NCI-H82 treated with DMSO at 0.1 percent for 48 hours (cell line): ENCODE data around the gene TSPEAR.

Experiments
- DNase-seq: peaks from one replicate; lab custom pipeline; 2025; ENCODE audit not compliant: unreplicated experiment; lab: John Stamatoyannopoulos, UW

The TSPEAR gene

DNA sequence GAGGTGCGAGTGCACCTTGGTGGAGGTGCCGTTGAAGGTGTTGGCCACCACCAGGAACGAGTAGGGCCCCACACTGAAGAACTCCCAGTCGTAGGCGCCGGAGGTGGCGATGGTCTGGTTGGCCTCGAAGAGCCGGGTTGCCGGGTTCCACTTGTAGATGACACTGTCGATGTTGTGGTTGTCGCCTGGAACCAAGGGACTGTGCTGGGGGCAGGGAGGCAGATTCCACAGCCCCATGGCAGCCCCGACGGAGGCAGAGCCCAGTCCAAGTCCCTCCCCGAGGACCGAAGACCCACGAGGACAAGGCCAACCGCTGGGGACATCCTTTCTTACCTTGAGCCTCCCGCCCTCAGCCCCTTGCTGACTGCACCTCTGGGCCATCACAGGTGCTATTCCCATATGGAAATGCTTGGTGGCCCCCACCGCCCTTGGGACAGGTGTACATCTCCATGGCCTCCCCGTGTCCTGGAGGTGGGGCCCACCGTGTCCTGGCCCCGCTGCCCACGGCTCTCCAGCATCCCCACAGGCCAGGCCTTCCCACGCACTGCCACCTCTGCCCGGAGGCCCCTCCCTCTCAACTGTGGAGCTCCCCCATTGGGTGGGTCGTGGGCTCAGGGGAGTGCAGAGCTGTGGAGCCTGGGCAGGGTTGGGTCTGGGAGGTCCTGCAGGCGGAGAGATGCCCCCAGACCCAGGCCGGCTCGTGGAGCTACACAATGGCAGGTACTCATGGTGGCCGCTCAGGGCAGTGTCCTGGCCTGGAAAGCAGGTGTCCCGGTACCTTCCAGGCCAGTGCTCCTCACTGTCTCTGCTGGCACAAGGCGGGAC lies 189.2 kb downstream of the TSPEAR start:
- no peak for DNase-seq

- DNase-seq, result no peak
Observed at GRCh38 chr21:44521301-44521927, 190.0 kb downstream of the TSPEAR start.

DNA sequence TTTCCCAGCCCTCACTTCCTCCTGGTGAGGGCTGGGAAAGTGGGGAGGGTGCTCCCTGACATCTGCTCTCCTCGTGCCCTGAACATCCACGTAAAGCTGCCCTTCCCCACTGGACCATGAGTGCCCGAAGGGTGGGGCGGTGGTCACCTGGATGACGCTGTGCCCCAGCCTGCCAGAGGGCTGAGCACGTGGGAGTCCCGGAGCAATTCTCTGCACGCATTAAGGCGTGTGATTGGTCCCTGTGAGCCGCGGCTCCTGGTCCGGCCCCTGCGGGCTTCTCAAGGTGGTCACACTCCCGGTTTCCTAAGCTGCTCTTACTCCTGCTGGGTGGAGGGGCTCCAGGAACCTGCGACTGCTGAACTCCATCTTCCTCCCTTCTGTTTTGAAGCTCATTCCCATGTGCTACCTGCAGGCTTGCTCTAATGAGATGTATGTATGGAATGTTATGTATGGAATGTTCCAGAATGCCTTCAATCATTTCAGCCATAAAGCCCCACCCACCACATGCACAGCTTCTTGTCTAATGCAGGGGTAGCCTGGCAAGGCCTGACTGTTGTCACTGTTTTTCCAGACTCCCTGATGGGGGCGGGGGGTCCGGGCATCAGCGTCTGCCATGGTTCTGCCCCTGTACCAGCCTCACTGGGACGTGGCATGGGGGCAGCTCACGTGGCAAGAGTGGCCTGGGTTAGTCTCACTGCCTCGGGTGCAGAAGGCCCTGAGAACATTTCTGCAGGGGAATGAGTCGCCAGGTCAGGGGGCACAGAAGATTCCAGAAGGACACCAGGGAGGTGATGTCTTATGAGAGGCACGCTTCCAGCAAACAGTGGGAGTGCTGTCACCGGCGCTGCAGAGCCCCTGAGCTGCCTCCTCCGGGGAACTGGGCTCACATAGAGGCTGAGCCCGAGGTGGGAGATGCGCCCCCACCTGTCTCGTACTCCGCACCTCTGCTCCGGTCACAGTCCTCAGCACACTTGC lies 190.8 kb downstream of the TSPEAR start:
- no peak for DNase-seq

DNA sequence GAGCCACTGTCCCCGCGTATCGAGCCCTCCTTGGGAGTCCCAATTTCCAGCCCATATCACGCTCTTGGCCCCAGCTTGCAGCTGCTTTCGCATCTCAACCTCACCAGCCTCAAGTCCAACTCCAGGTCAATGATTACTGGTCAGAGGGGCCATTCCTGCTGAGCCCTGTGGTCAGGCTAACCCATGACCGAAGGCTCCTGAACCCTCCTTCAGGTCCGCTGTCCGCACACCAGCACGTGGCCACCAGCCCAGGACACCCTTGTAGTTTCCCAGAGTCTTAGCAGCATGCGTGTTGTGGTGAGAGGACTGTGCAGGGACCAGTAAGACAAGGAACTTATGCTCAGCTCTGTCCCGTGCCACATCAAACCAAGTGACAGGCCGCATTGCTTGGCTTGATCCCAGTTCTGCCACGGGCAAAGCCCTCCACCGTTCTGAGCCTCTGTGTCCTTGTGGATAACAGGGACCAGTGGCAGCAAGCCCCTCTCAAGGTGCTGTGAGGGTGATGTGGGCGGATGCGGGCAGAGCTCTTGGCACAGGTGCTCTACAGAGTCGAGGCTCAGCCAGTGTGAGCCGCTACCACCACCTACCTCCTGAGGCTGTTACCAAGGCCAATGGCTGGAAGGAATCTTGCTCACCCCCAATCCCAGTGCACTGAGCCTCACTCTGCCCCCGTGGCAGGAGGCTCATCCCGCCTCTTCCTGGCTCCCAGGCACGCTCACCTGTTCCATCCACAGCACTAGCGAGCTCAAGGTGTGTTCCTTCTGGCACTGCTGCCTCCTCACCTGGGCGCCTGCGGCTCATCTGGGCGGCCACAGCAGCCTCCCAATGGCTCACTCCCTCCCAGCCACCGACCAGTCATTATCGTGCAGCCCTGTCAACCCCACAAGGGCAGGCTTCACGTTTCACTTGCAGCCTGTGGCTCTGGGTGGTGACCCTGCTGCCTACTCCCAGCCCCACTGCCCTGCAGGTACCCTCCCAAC lies 191.7 kb downstream of the TSPEAR start:
- no peak for DNase-seq

DNA sequence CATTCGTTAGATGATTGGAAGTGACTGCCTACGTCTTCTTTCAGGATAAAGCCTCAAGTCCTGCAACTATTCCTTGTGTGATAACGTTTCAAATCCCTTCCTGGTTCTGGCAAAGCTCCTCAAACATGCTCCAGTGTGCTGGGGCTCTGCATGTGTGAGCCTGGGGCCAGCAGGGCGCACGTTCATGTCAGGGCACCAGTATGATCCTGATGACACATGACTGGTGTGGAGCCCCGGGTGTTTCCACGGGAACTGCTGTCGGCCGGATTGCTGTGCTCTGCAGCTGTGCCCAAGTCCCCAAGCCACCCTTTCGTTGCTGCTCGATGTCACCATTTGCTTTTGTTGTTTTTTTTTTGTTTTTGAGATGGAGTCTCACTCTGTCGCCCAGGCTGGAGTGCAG lies 192.7 kb downstream of the TSPEAR start:
- no peak for DNase-seq

- DNase-seq, result peak; percentile 79
Observed at GRCh38 chr21:44517175-44517899, 194.0 kb downstream of the TSPEAR start.

DNA sequence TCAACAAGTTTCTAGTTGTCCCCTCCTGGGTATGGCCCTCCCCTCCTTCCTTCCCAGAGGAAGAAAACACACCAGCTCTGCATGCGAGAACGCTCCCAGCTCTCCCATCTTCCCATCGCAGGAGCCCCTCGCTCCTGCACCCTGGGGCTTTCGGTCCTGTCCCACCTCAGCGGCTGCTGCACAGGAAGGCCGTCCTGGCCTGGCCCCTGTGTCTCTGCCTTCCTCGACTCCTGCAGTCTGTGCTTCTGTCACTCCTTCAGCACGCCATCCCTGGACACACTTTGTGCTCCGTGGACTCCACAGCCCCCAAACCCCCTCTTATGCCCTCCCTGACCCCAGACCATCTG lies 194.6 kb downstream of the TSPEAR start:
- DNase-seq, result no peak

DNA sequence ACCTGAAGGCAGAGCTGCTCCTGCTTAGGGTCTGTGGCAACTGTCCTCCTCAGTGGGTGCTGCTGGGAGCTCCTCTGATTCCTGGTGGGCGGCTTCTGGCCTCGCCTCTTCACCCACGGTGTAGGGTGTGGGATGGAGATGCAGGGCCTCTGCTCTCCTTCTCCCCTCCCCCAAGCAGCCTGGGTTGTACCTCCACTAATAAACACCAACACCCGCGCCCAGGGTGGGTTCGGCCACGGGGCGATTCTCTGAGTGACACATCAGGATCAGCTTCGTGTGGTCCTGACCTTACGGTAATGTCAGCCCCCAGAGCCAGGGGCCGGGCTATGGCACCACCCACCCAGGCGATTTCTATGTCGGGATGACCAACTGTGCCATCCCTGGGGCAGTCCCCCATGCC lies 195.0 kb downstream of the TSPEAR start:
- no peak for DNase-seq

GRCh38 chr21:44515359-44516165 lies 195.8 kb downstream of the TSPEAR start:
- DNase-seq, result no peak

- DNase-seq, result no peak
Observed at GRCh38 chr21:44514746-44515358, 196.5 kb downstream of the TSPEAR start.

GRCh38 chr21:44514218-44514520 lies 197.2 kb downstream of the TSPEAR start:
- DNase-seq, result no peak

DNA sequence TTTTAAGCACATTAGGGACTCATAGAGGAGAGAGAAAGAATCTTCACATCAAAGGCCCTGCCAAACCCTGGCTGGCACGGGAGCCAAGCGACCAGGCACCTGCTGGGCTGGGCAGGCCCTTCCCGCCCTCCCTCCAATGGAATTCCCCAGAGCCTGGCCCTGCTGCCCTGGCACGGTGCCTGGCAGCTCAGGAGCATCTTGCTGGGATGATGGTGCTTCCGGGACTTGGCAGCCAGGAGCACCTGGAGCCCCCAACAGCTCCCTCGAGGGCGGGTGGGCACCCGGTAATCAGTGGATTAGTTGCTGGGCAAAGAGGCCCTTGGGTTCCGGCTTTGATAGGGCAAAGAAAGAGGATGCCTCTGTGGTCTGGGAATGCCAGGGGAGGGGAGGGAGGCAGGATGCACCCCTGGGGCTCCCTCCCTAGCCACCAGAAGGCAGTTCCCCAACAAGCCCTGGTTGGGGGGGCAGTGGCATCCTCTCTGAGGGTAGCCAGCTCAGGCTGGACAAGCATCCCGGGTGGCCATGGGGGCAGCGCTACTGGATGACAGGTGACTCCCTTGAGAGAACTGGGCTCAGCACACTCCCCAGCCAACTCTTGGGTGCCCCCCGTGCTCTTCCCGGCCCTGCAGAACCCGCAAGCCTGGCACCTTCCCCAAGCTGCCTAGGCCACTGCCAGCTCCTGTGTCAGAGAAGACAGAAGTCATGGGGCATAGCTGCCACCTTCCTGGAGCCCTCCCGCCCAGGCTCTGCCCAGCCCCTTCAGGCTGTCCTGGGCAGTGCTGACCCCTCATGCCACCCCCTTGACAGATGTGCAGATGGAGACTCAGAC lies 197.8 kb downstream of the TSPEAR start:
- no peak for DNase-seq

DNA sequence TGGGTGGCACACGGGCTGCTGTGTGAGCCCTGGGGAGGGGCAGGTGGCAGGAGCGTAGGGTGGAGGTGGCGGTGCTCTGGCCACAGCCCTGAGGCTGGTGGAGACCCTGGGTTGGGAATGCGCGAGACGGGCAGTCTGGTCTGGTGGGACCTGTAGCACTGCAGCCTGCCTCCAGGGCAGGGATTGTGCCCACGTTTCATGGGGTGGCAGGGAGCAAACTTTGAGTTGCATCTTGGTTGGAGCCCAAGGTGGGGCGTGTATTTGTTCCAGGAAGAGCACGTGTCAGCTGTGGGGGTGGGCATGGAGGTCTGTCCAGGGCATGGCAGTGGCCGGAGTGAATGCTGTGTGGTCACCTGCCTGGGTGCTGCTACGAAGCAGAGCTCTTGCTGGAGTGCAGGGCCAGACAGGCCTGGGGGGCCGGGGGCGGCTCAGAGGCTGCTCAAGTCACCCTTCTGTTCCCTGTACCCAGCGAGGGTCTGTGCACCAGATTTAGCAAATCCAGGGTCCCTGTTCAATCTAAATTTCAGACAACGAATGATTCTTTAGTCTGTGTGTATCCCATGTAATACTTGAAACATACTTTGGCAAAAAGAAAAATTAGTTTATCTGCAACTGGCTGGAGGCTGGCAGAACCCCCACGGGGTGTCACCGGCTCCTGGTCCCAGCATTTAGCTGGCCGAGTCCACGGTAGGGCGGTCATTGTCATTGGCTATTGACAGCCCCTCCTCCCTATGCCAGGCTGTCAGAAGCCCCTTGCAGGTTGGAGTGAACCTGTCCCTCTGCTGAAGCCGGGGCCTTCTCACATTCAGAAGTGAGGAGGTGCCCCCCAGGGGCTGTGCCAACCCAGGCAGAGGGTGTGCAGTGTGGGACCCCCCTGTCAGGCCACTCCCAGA lies 198.6 kb downstream of the TSPEAR start:
- no peak for DNase-seq

DNA sequence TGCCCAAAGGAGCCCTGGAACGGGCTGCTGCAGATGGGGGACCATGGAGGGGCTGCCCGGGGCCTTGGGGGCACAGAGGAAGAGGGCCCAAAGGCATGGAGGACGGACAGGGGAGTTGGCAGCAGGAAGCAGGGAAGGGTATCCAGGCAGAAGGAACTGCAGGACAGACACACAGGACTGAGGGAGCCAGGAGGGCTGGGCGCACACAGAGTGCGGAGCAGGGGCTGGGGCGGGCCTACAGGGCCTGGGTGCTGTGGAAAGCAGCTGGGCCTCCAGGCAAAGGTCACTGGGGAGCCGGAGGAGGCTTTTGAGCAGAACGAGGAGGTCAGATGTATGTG lies 199.5 kb downstream of the TSPEAR start:
- no peak for DNase-seq

DNA sequence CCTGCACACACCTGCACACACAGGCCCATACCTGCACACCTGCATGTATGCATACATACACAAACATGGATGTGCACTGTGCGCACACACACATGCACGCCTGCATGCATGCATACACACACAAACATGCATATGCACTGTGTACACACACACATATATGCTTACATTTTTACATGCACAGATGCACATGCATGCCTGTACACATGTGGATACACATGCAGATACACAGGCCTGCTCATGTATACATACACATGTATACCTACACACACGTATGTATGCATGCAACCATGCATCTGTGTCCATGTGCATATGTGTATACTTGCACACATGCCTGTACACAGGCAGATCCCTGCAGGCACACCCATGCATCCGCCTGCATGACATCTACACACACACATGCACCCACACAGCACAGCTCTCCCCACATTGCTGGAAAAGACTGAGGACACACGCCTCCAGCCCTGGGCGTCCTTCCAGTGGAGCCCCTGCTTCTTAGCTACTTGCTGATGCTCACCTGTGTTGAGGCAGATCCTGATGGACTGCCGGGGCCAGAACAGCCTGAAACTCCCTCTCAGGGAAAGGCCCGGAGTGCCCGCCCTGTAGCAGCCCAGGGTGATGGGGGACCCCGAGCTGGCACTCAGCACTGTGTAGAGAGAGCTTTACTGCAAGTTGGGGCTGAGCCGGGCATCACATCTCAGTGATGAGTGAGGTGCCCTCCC lies 200.0 kb downstream of the TSPEAR start:
- DNase-seq, result no peak

- no peak for DNase-seq
Observed at GRCh38 chr21:44510508-44511218, 200.7 kb downstream of the TSPEAR start.
